ENCODE results near the gene KCNH1. TPM values are rescaled to one million over a fixed set of nuclear protein-coding genes. Genes with fewer than 3 reads are reported as not detected.

Gene KCNH1
- total and polyA plus RNA-seq, 9 of the 15 experiments (the other 6 are each of a cell fraction or from before 2014, with no cell fraction given), result not detected

DNA sequence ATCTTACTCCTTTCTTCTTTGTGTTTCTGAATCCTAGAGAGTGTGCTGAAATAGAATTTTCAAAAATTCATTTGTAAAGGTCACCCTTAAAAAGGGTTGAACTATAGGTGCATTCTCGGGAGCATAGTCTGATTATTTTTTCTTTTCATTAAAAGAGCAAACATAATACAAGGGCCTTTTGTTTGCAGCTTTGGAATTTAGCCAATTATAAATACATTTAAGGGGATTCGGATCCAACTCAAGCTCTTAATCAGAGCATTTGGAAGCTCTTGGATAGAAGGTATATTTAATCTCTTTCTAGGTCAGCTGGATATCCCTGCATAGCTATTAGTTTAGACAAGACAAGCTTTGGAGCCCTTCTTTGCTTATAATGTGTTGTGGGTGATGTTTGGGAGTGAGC is 483.5 kb downstream of the KCNH1 start (continued):
- TF ChIP-seq, protein P1, sequence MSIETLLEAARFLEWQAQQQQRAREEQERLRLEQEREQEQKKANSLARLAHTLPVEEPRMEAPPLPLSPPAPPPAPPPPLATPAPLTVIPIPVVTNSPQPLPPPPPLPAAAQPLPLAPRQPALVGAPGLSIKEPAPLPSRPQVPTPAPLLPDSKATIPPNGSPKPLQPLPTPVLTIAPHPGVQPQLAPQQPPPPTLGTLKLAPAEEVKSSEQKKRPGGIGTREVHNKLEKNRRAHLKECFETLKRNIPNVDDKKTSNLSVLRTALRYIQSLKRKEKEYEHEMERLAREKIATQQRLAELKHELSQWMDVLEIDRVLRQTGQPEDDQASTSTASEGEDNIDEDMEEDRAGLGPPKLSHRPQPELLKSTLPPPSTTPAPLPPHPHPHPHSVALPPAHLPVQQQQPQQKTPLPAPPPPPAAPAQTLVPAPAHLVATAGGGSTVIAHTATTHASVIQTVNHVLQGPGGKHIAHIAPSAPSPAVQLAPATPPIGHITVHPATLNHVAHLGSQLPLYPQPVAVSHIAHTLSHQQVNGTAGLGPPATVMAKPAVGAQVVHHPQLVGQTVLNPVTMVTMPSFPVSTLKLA (conservative IDR thresholded peaks at IDR 0.05), result no peak
- TF ChIP-seq NFATC3 (IDR thresholded peaks at IDR 0.05) (no peak), ZNF175 (CRISPR knock-in tag; IDR thresholded peaks at IDR 0.05; ENCODE audit: low read depth) (no peak), CAMTA2 (CRISPR knock-in tag; conservative IDR thresholded peaks at IDR 0.05) (no peak), MAFF (IDR thresholded peaks at IDR 0.05; ENCODE audit: low read length) (no peak), BRD9 (IDR thresholded peaks at IDR 0.05; ENCODE audit: low read depth, partially characterized antibody) (no peak)
- TF ChIP-seq, protein P2, sequence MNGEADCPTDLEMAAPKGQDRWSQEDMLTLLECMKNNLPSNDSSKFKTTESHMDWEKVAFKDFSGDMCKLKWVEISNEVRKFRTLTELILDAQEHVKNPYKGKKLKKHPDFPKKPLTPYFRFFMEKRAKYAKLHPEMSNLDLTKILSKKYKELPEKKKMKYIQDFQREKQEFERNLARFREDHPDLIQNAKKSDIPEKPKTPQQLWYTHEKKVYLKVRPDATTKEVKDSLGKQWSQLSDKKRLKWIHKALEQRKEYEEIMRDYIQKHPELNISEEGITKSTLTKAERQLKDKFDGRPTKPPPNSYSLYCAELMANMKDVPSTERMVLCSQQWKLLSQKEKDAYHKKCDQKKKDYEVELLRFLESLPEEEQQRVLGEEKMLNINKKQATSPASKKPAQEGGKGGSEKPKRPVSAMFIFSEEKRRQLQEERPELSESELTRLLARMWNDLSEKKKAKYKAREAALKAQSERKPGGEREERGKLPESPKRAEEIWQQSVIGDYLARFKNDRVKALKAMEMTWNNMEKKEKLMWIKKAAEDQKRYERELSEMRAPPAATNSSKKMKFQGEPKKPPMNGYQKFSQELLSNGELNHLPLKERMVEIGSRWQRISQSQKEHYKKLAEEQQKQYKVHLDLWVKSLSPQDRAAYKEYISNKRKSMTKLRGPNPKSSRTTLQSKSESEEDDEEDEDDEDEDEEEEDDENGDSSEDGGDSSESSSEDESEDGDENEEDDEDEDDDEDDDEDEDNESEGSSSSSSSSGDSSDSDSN (IDR thresholded peaks at IDR 0.05; ENCODE audit: borderline replicate concordance in 1 of 2, low read depth in 2 of 2, low read length in 2 of 2), result no peak
